Liver (tissue), 3 donors: Measurements from ENCODE around the gene SPATA13.

Source experiments
- CTCF ChIP-seq: fragments of 150-350 bp; IDR thresholded peaks from 2 replicates; pipeline ENCODE4 v1.5.1; 2017; ENCODE audit warnings: improper control_type of control experiment, low read depth, low read length; ENCODE audit not compliant: missing input control
- FOXA1 ChIP-seq: IDR thresholded peaks from 2 replicates; pipeline ENCODE4 v1.6.1; 2016; ENCODE audit warnings: antibody characterized with exemption
- GABPA ChIP-seq, 2 donors: IDR thresholded peaks in 1 of 2; conservative IDR thresholded peaks in 1 of 2; 2 replicates each; pipeline ENCODE4 v1.6.1; 2016; ENCODE audit warnings: antibody characterized with exemption in 2 of 2, mild to moderate bottlenecking in 1 of 2, moderate library complexity in 1 of 2
- JUND ChIP-seq, 2 donors: IDR thresholded peaks; 2 replicates each; pipeline ENCODE4 v1.6.1; 2016; ENCODE audit warnings: antibody characterized with exemption in 2 of 2
- MAX ChIP-seq: IDR thresholded peaks from 2 replicates; pipeline ENCODE4 v1.6.1; 2016; ENCODE audit warnings: antibody characterized with exemption
- NR2F2 ChIP-seq: IDR thresholded peaks from 2 replicates; pipeline ENCODE4 v1.6.1; 2016; ENCODE audit warnings: antibody characterized with exemption
- RAD21 ChIP-seq, 2 donors: IDR thresholded peaks; 2 replicates each; pipeline ENCODE4 v1.6.1; 2016; ENCODE audit warnings: antibody characterized with exemption in 2 of 2, mild to moderate bottlenecking in 2 of 2
- REST ChIP-seq: IDR thresholded peaks from 2 replicates; pipeline ENCODE4 v1.6.1; 2016; ENCODE audit warnings: antibody characterized with exemption, mild to moderate bottlenecking
- RXRA ChIP-seq, 2 donors: IDR thresholded peaks; 2 replicates each; pipeline ENCODE4 v1.6.1; 2017 to 2018; ENCODE audit warnings: antibody characterized with exemption in 2 of 2, mild to moderate bottlenecking in 1 of 2
- SP1 ChIP-seq: IDR thresholded peaks from 2 replicates; pipeline ENCODE4 v1.6.1; 2018; ENCODE audit warnings: antibody characterized with exemption, mild to moderate bottlenecking
- TAF1 ChIP-seq: conservative IDR thresholded peaks from 2 replicates; pipeline ENCODE4 v1.6.1; 2016; ENCODE audit warnings: antibody characterized with exemption, mild to moderate bottlenecking
- YY1 ChIP-seq: IDR thresholded peaks from 2 replicates; pipeline ENCODE4 v1.6.1; 2016; ENCODE audit warnings: antibody characterized with exemption, mild to moderate bottlenecking
- TF ChIP-seq, protein P1 (sequence below): IDR thresholded peaks from 2 replicates; pipeline ENCODE4 v1.6.1; 2016; ENCODE audit warnings: antibody characterized with exemption
- TF ChIP-seq, protein P2 (sequence below): IDR thresholded peaks from 2 replicates; pipeline ENCODE4 v1.6.1; 2016; ENCODE audit warnings: antibody characterized with exemption
- donor health status: healthy.
- donor health status: healthy.

- TF ChIP-seq CTCF: no peak
- TF ChIP-seq NR2F2: no peak
- TF ChIP-seq RAD21 (IDR thresholded peaks at IDR 0.05): no peak
- no peak for TF ChIP-seq REST
- no peak for TF ChIP-seq YY1
- TF ChIP-seq, protein P1, sequence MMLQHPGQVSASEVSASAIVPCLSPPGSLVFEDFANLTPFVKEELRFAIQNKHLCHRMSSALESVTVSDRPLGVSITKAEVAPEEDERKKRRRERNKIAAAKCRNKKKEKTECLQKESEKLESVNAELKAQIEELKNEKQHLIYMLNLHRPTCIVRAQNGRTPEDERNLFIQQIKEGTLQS: no peak
- no peak for TF ChIP-seq FOXA1
- TF ChIP-seq SP1: no peak
- no peak for TF ChIP-seq TAF1
- TF ChIP-seq GABPA (IDR thresholded peaks at IDR 0.05 in 1 of 2, conservative IDR thresholded peaks at IDR 0.05 in 1 of 2): no peak
- no peak for TF ChIP-seq JUND (IDR thresholded peaks at IDR 0.05)
- no peak for TF ChIP-seq MAX
- TF ChIP-seq, protein P2, sequence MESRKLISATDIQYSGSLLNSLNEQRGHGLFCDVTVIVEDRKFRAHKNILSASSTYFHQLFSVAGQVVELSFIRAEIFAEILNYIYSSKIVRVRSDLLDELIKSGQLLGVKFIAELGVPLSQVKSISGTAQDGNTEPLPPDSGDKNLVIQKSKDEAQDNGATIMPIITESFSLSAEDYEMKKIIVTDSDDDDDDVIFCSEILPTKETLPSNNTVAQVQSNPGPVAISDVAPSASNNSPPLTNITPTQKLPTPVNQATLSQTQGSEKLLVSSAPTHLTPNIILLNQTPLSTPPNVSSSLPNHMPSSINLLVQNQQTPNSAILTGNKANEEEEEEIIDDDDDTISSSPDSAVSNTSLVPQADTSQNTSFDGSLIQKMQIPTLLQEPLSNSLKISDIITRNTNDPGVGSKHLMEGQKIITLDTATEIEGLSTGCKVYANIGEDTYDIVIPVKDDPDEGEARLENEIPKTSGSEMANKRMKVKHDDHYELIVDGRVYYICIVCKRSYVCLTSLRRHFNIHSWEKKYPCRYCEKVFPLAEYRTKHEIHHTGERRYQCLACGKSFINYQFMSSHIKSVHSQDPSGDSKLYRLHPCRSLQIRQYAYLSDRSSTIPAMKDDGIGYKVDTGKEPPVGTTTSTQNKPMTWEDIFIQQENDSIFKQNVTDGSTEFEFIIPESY: no peak
- no peak for TF ChIP-seq RXRA (IDR thresholded peaks at IDR 0.05)
Measured at GRCh38 chr13:24180750-24181377, 20.3 kb downstream of the SPATA13 start.
